K562 (cell line): ENCODE results near the gene EXOC3. TPM values are rescaled to one million over a fixed set of nuclear protein-coding genes. Genes with fewer than 3 reads are reported as not detected.

ENCODE experiments used
- ATAC-seq: fragments of 200-7000 bp; cut with Tn5 transposase; 3 replicates; pipeline ENCODE4 v1.9.1; 2020; ENCODE audit warnings: moderate library complexity
- BruUV-seq: library from RNA; stranded (reverse); fragments of 400-500 nt; replicated peaks from 2 replicates; lab custom pipeline; 2021; lab: Mats Ljungman, UMichigan
- CTCF ChIA-PET: fragments of 300-600 bp; formaldehyde crosslinking; extraction: SDS; loops from one replicate; lab custom pipeline; 2021; ENCODE audit warnings: low intra/inter-chr PET ratio; lab: Yijun Ruan, JAX
- POLR2A ChIA-PET: fragments of 300-600, 350-650 bp; sonication (Branson Sonifier 250); formaldehyde crosslinking; extraction: SDS; loops from one replicate; lab custom pipeline; 2021; ENCODE audit warnings: antibody characterized with exemption, inconsistent platforms; lab: Yijun Ruan, JAX
- DNase-seq, 4 experiments: peaks; one replicate each; pipeline versions ENCODE4 v3.0.0 to v3.0.0-alpha.2; 2011 to 2018; ENCODE audit warnings: low spot score in 3 of 4, mixed read lengths in 3 of 4; ENCODE audit errors: extremely low read depth in 1 of 4
- FAIRE-seq: peaks from 2 replicates; lab custom pipeline; 2011; peaks lifted over from hg19 to GRCh38; lab: Jason Lieb, UNC
- H2AFZ ChIP-seq: 2 replicates; pipeline ENCODE4 v1.6.0; 2011; ENCODE audit warnings: low read depth, low read length, control low read depth, inconsistent platforms
- H3K27ac ChIP-seq: fragments of 200-600 bp; 3 replicates; pipeline ENCODE4 v1.8.0; 2011; ENCODE audit warnings: low read depth, mild to moderate bottlenecking, control low read depth, inconsistent platforms, low read length, moderate library complexity, mixed read lengths; ENCODE audit errors: extremely low read depth
- H3K27me3 ChIP-seq, 2 experiments: fragments of 300-600 bp in 1 of 2; 2 replicates in 1 of 2; 3 replicates in 1 of 2; pipeline versions ENCODE4 v1.6.0 to v1.8.0; 2011; ENCODE audit warnings: inconsistent platforms in 2 of 2, low read length in 2 of 2, mild to moderate bottlenecking in 1 of 2, mixed read lengths in 1 of 2, moderate library complexity in 1 of 2; ENCODE audit not compliant: control insufficient read depth in 2 of 2, insufficient read depth in 2 of 2
- H3K36me3 ChIP-seq: fragments of 300-600 bp; 3 replicates; pipeline ENCODE4 v1.8.0; 2011; ENCODE audit warnings: mild to moderate bottlenecking, low read length, inconsistent platforms; ENCODE audit not compliant: control insufficient read depth, insufficient read depth
- H3K4me1 ChIP-seq, 2 experiments: fragments of 200-600 bp in 1 of 2; replicated peaks in 1 of 2; 2 replicates in 1 of 2; 3 replicates in 1 of 2; pipeline versions ENCODE4 v1.5.1 to v1.8.0; 2011; ENCODE audit warnings: inconsistent platforms in 2 of 2, low read length in 2 of 2, mild to moderate bottlenecking in 1 of 2, mixed read lengths in 1 of 2, moderate library complexity in 1 of 2; ENCODE audit not compliant: control insufficient read depth in 2 of 2, insufficient read depth in 2 of 2
- H3K4me2 ChIP-seq: 2 replicates; pipeline ENCODE4 v1.6.1; 2011; ENCODE audit warnings: low read length, control low read depth, inconsistent platforms, mixed read lengths; ENCODE audit not compliant: insufficient read depth
- H3K4me3 ChIP-seq: fragments of 200-600 bp; sonication (generic), shearing (Covaris generic); 2 replicates; pipeline ENCODE4 v1.5.1; 2016; ENCODE audit warnings: control low read depth, inconsistent platforms
- H3K79me2 ChIP-seq: fragments of 200-600 bp; 3 replicates; pipeline ENCODE4 v1.8.0; 2011; ENCODE audit warnings: low read length, inconsistent platforms; ENCODE audit not compliant: control insufficient read depth, insufficient read depth
- H3K9ac ChIP-seq, 2 experiments: 2 replicates each; pipeline versions ENCODE4 v1.6.0 to v1.6.1; 2011; ENCODE audit warnings: low read depth in 2 of 2, low read length in 2 of 2, control low read depth in 1 of 2, inconsistent platforms in 1 of 2, mild to moderate bottlenecking in 1 of 2, mixed read lengths in 1 of 2; ENCODE audit not compliant: insufficient read depth in 1 of 2
- H3K9me1 ChIP-seq: one replicate; pipeline ENCODE4 v1.6.0; 2011; ENCODE audit warnings: inconsistent platforms, mild to moderate bottlenecking, low read length, moderate library complexity; ENCODE audit not compliant: control insufficient read depth, insufficient read depth
- H3K9me3 ChIP-seq: replicated peaks from 2 replicates; pipeline ENCODE4 v1.5.1; 2011; ENCODE audit warnings: low read depth, low read length, inconsistent platforms; ENCODE audit not compliant: control insufficient read depth, insufficient read depth
- H4K20me1 ChIP-seq: replicated peaks from 2 replicates; pipeline ENCODE4 v1.6.1; 2011; ENCODE audit warnings: low read length, inconsistent platforms, mixed read lengths; ENCODE audit not compliant: control insufficient read depth, insufficient read depth
- HDAC1 ChIP-seq, 2 experiments: fragments of 450-650 bp; IDR thresholded peaks; 2 replicates each; pipeline ENCODE4 v1.6.1; 2016 to 2017; ENCODE audit warnings: inconsistent platforms in 1 of 2, mild to moderate bottlenecking in 1 of 2, moderate library complexity in 1 of 2
- HMG20B ChIP-seq: fragments of 250-450 bp; sonication (Bioruptor Pico); IDR thresholded peaks from 2 replicates; pipeline ENCODE4 v1.5.0; 2021; ENCODE audit warnings: mild to moderate bottlenecking
- KLF10 ChIP-seq: fragments of 250-450 bp; sonication (Bioruptor Pico); IDR thresholded peaks from 2 replicates; pipeline ENCODE4 v1.6.1; 2021; ENCODE audit warnings: matching md5 sums
- POLR2G ChIP-seq: fragments of 200-400 bp; formaldehyde crosslinking; IDR thresholded peaks from 2 replicates; pipeline ENCODE4 v1.6.1; 2017; ENCODE audit warnings: low read depth, mild to moderate bottlenecking, antibody characterized with exemption, low read length, moderate library complexity
- TRIM28 ChIP-seq: fragments of 450-650 bp; IDR thresholded peaks from 2 replicates; pipeline ENCODE4 v1.6.1; 2017
- ZNF253 ChIP-seq: fragments of 250-450 bp; sonication (Bioruptor Pico); conservative IDR thresholded peaks from 2 replicates; pipeline ENCODE4 v1.6.1; 2021; ENCODE audit warnings: mild to moderate bottlenecking
- ZNF384 ChIP-seq: IDR thresholded peaks from 2 replicates; pipeline ENCODE4 v1.6.1; 2012; ENCODE audit warnings: low read depth, low read length, improper control_type of control experiment
- ZNF445 ChIP-seq: fragments of 250-450 bp; sonication (Bioruptor Pico); IDR thresholded peaks from 2 replicates; pipeline ENCODE4 v1.4.0; 2020; ENCODE audit warnings: low read depth, mild to moderate bottlenecking, moderate library complexity
- ZNF75A ChIP-seq: fragments of 450-650 bp; formaldehyde crosslinking; IDR thresholded peaks from 2 replicates; pipeline ENCODE4 v1.4.0; 2020; ENCODE audit warnings: mild to moderate bottlenecking
- WGBS: fragments of 100-300 bp; shearing (Covaris generic); methylation state at CpG from one replicate; pipeline ENCODE4 v1.1.6; 2016; ENCODE audit warnings: low coverage, mixed read lengths; ENCODE audit not compliant: insufficient coverage; ENCODE audit errors: missing lambda C conversion rate; 5-methylcytosine and 5-hydroxymethylcytosine counted together
- in situ Hi-C: fragments of 300-500 bp; cut with MboI; formaldehyde crosslinking; loops from 4 replicates; pipeline ENCODE4 v1.15.0; 2018; ENCODE audit warnings: inconsistent platforms, mixed read lengths
- intact Hi-C: fragments of 100-400 bp; cut with micrococcal nuclease; formaldehyde crosslinking; loops from 2 replicates; pipeline ENCODE4 v1.14.2; 2022
- polyA plus RNA-seq, 8 experiments: library from polyadenylated mRNA; depleted of rRNA in 4 of 8; stranded (reverse) in 5 of 8; unstranded in 3 of 8; fragments of >200 nt; fragmentation: Nextera tagmentation in 2 of 8; fragmentation: Illumina TruSeq in 1 of 8; extraction: Ambion mirVana in 2 of 8; extraction: Trizol in 1 of 8; gene quantifications; 2 replicates each; pipeline versions ENCODE4 v1.2.1 to v1.2.3, GENCODE V29; 2011 to 2014; ENCODE audit warnings: inconsistent platforms in 1 of 8, missing spikeins in 1 of 8
- total RNA-seq, 7 experiments: library from RNA; depleted of rRNA in 6 of 7; stranded (reverse); fragments of >200 nt in 6 of 7; fragmentation: Illumina TruSeq in 2 of 7; extraction: Trizol in 2 of 7; gene quantifications; 2 replicates each; pipeline versions ENCODE4 v1.2.1 to v1.2.3, GENCODE V29; 2011 to 2021; ENCODE audit warnings: low replicate concordance in 1 of 7
- TF ChIP-seq, protein P1 (sequence below): fragments of 250-450 bp; sonication (Bioruptor Pico); IDR thresholded peaks from 2 replicates; pipeline ENCODE4 v1.4.0; 2020
- TF ChIP-seq, protein P2 (sequence below): fragments of 450-650 bp; IDR thresholded peaks from 2 replicates; pipeline ENCODE4 v1.6.1; 2016; ENCODE audit warnings: mild to moderate bottlenecking, moderate library complexity

The EXOC3 gene
- total and polyA plus RNA-seq, 9 of the 15 experiments (the other 6 are each of a cell fraction or from before 2014, with no cell fraction given): 1.4 to 41.9 (median 22.4) TPM

- Histone ChIP-seq H3K36me3 (no peaks in the 10 kb centered on the region), H3K79me2 (no peaks in the 10 kb centered on the region), H3K4me3 (no peak overlapping the region), H3K9ac (no peak overlapping the region), H2AFZ (no peak overlapping the region), H3K9me3 (no peaks in the 10 kb centered on the region), H3K4me1 (peaks cover 0 to 45% of the 10 kb centered on the region in 2 experiments; a peak in 3 of 5 replicates), H3K27me3 (peaks cover 76 to 89% of the 10 kb centered on the region in 2 experiments), H3K27ac (no peak overlapping the region), H3K9me1 (peaks cover 3% of the 10 kb centered on the region), H3K4me2 (no peak overlapping the region), H4K20me1 (peaks cover 11% of the 10 kb centered on the region)
- CTCF ChIA-PET: no interaction called here
- POLR2A ChIA-PET: interaction anchor here (0.7 kb wide), 1 partner anchor 424 kb away, joined by 3 read pairs; no protein-coding TSS in a partner anchor
- ATAC-seq (no peak), FAIRE-seq (no peak), DNase-seq (no peak)
- WGBS: 0% methylated on average over 4 of the region's 10 CpGs
- in situ Hi-C loops: no loop called here
- intact Hi-C loops: no loop called here
- no TSS peak for BruUV-seq
- no peak for TF ChIP-seq ZNF384
- no peak for TF ChIP-seq ZNF75A (CRISPR knock-in tag)
- TF ChIP-seq, protein P1, sequence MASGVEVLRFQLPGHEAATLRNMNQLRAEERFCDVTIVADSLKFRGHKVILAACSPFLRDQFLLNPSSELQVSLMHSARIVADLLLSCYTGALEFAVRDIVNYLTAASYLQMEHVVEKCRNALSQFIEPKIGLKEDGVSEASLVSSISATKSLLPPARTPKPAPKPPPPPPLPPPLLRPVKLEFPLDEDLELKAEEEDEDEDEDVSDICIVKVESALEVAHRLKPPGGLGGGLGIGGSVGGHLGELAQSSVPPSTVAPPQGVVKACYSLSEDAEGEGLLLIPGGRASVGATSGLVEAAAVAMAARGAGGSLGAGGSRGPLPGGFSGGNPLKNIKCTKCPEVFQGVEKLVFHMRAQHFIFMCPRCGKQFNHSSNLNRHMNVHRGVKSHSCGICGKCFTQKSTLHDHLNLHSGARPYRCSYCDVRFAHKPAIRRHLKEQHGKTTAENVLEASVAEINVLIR (CRISPR knock-in tag): no peak
- no peak for TF ChIP-seq KLF10 (CRISPR knock-in tag)
- no peak for TF ChIP-seq HMG20B (CRISPR knock-in tag)
- TF ChIP-seq ZNF253 (CRISPR knock-in tag): no peak
- no peak for TF ChIP-seq TRIM28
- no peak for TF ChIP-seq POLR2G
- no peak for TF ChIP-seq HDAC1 (IDR thresholded peaks at IDR 0.05)
- no peak for TF ChIP-seq ZNF445 (CRISPR knock-in tag)
- TF ChIP-seq, protein P2, sequence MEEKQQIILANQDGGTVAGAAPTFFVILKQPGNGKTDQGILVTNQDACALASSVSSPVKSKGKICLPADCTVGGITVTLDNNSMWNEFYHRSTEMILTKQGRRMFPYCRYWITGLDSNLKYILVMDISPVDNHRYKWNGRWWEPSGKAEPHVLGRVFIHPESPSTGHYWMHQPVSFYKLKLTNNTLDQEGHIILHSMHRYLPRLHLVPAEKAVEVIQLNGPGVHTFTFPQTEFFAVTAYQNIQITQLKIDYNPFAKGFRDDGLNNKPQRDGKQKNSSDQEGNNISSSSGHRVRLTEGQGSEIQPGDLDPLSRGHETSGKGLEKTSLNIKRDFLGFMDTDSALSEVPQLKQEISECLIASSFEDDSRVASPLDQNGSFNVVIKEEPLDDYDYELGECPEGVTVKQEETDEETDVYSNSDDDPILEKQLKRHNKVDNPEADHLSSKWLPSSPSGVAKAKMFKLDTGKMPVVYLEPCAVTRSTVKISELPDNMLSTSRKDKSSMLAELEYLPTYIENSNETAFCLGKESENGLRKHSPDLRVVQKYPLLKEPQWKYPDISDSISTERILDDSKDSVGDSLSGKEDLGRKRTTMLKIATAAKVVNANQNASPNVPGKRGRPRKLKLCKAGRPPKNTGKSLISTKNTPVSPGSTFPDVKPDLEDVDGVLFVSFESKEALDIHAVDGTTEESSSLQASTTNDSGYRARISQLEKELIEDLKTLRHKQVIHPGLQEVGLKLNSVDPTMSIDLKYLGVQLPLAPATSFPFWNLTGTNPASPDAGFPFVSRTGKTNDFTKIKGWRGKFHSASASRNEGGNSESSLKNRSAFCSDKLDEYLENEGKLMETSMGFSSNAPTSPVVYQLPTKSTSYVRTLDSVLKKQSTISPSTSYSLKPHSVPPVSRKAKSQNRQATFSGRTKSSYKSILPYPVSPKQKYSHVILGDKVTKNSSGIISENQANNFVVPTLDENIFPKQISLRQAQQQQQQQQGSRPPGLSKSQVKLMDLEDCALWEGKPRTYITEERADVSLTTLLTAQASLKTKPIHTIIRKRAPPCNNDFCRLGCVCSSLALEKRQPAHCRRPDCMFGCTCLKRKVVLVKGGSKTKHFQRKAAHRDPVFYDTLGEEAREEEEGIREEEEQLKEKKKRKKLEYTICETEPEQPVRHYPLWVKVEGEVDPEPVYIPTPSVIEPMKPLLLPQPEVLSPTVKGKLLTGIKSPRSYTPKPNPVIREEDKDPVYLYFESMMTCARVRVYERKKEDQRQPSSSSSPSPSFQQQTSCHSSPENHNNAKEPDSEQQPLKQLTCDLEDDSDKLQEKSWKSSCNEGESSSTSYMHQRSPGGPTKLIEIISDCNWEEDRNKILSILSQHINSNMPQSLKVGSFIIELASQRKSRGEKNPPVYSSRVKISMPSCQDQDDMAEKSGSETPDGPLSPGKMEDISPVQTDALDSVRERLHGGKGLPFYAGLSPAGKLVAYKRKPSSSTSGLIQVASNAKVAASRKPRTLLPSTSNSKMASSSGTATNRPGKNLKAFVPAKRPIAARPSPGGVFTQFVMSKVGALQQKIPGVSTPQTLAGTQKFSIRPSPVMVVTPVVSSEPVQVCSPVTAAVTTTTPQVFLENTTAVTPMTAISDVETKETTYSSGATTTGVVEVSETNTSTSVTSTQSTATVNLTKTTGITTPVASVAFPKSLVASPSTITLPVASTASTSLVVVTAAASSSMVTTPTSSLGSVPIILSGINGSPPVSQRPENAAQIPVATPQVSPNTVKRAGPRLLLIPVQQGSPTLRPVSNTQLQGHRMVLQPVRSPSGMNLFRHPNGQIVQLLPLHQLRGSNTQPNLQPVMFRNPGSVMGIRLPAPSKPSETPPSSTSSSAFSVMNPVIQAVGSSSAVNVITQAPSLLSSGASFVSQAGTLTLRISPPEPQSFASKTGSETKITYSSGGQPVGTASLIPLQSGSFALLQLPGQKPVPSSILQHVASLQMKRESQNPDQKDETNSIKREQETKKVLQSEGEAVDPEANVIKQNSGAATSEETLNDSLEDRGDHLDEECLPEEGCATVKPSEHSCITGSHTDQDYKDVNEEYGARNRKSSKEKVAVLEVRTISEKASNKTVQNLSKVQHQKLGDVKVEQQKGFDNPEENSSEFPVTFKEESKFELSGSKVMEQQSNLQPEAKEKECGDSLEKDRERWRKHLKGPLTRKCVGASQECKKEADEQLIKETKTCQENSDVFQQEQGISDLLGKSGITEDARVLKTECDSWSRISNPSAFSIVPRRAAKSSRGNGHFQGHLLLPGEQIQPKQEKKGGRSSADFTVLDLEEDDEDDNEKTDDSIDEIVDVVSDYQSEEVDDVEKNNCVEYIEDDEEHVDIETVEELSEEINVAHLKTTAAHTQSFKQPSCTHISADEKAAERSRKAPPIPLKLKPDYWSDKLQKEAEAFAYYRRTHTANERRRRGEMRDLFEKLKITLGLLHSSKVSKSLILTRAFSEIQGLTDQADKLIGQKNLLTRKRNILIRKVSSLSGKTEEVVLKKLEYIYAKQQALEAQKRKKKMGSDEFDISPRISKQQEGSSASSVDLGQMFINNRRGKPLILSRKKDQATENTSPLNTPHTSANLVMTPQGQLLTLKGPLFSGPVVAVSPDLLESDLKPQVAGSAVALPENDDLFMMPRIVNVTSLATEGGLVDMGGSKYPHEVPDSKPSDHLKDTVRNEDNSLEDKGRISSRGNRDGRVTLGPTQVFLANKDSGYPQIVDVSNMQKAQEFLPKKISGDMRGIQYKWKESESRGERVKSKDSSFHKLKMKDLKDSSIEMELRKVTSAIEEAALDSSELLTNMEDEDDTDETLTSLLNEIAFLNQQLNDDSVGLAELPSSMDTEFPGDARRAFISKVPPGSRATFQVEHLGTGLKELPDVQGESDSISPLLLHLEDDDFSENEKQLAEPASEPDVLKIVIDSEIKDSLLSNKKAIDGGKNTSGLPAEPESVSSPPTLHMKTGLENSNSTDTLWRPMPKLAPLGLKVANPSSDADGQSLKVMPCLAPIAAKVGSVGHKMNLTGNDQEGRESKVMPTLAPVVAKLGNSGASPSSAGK: no peak
Observed at GRCh38 chr5:500491-500890, 57.5 kb downstream of the EXOC3 start.
